Neural progenitor cell (in vitro differentiated cells): Measurements from ENCODE around the gene CENPB.

ENCODE experiments used
- CTCF ChIP-seq: fragments of 200-600 bp; sonication (generic); IDR thresholded peaks from 2 replicates; pipeline ENCODE4 v1.5.1; 2017; ENCODE audit warnings: antibody characterized with exemption, mild to moderate bottlenecking
- EZH2 ChIP-seq: fragments of 200-600 bp; sonication (generic); IDR thresholded peaks from 2 replicates; pipeline ENCODE4 v1.6.1; 2017; ENCODE audit warnings: antibody characterized with exemption, mild to moderate bottlenecking, moderate library complexity
- EZH2phosphoT487 ChIP-seq: fragments of 200-600 bp; sonication (generic); IDR thresholded peaks from 2 replicates; pipeline ENCODE4 v1.6.1; 2017; ENCODE audit warnings: antibody characterized with exemption

- TF ChIP-seq CTCF (no peak), EZH2 (no peak), EZH2phosphoT487 (no peak)
These were observed 29.3 kb upstream of the CENPB start for GRCh38 chr20:3815703-3816315.
